ENCODE measurements around the gene VLDLR.

The VLDLR gene

GRCh38 chr9:2691212-2691611 lies 69.6 kb downstream of the VLDLR start:
- H3K4me3 ChIP-seq (ENCODE audit: low read depth, low read length) = no peak overlapping the region

GRCh38 chr9:2691626-2692025 lies 70.0 kb downstream of the VLDLR start:
- Histone ChIP-seq H3K36me3 (replicated peaks) (no peaks in the 10 kb centered on the region), H3K27ac (no peak overlapping the region), H3K27me3 (replicated peaks) (no peaks in the 10 kb centered on the region), H3K4me3 (ENCODE audit: low read depth, low read length) (no peak overlapping the region)
- TF ChIP-seq CTCF (IDR thresholded peaks at IDR 0.05; ENCODE audit: low read depth, low read length, missing control alignments) = no peak
- in situ Hi-C loops (cut with HindIII; ENCODE audit: low pct_ligation_motif_present, low sequenced_read_pairs) = no loop called here
- DNase-seq = no peak

More at GRCh38 chr9:2691212-2691611, 69.6 kb downstream of the VLDLR start:
- Histone ChIP-seq H3K27me3 (replicated peaks) (no peaks in the 10 kb centered on the region), H3K27ac (no peak overlapping the region), H3K36me3 (replicated peaks) (no peaks in the 10 kb centered on the region)
- no peak for TF ChIP-seq CTCF (IDR thresholded peaks at IDR 0.05; ENCODE audit: low read depth, low read length, missing control alignments)
- DNase-seq = no peak
- in situ Hi-C loops (cut with HindIII; ENCODE audit: low pct_ligation_motif_present, low sequenced_read_pairs) = no loop called here

- Histone ChIP-seq H3K27ac (no peak overlapping the region), H3K27me3 (replicated peaks) (no peaks in the 10 kb centered on the region), H3K4me3 (ENCODE audit: low read depth, low read length) (no peak overlapping the region), H3K36me3 (replicated peaks) (no peaks in the 10 kb centered on the region)
- DNase-seq = no peak
- TF ChIP-seq CTCF (IDR thresholded peaks at IDR 0.05; ENCODE audit: low read depth, low read length, missing control alignments) = no peak
- in situ Hi-C loops (cut with HindIII; ENCODE audit: low pct_ligation_motif_present, low sequenced_read_pairs) = no loop called here
These were observed 71.5 kb downstream of the VLDLR start for GRCh38 chr9:2693056-2693455.

GRCh38 chr9:2697492-2697891 lies 75.9 kb downstream of the VLDLR start:
- in situ Hi-C loops (cut with HindIII; ENCODE audit: low pct_ligation_motif_present, low sequenced_read_pairs) = no loop called here
- no peak for TF ChIP-seq CTCF (IDR thresholded peaks at IDR 0.05; ENCODE audit: low read depth, low read length, missing control alignments)
- Histone ChIP-seq H3K36me3 (replicated peaks) (no peaks in the 10 kb centered on the region), H3K27ac (no peak overlapping the region), H3K4me3 (ENCODE audit: low read depth, low read length) (no peak overlapping the region), H3K27me3 (replicated peaks) (no peaks in the 10 kb centered on the region)
- no peak for DNase-seq

GRCh38 chr9:2700398-2700797 lies 78.8 kb downstream of the VLDLR start:
- no peak for DNase-seq
- in situ Hi-C loops (cut with HindIII; ENCODE audit: low pct_ligation_motif_present, low sequenced_read_pairs) = no loop called here
- no peak overlapping the region for H3K27ac ChIP-seq
- TF ChIP-seq CTCF (IDR thresholded peaks at IDR 0.05; ENCODE audit: low read depth, low read length, missing control alignments) = no peak
- H3K4me3 ChIP-seq (ENCODE audit: low read depth, low read length) = no peak overlapping the region
- H3K27me3 ChIP-seq (replicated peaks) = no peaks in the 10 kb centered on the region
- no peaks in the 10 kb centered on the region for H3K36me3 ChIP-seq (replicated peaks)

GRCh38 chr9:2700909-2701550 lies 79.4 kb downstream of the VLDLR start:
- H3K4me3 ChIP-seq (ENCODE audit: low read depth, low read length) = no peak overlapping the region
- DNase-seq = no peak
- TF ChIP-seq CTCF (IDR thresholded peaks at IDR 0.05; ENCODE audit: low read depth, low read length, missing control alignments) = no peak
- no peaks in the 10 kb centered on the region for H3K36me3 ChIP-seq (replicated peaks)
- H3K27me3 ChIP-seq (replicated peaks) = no peaks in the 10 kb centered on the region
- H3K27ac ChIP-seq = no peak overlapping the region
- in situ Hi-C loops (cut with HindIII; ENCODE audit: low pct_ligation_motif_present, low sequenced_read_pairs) = no loop called here
